ENCODE data around the gene USP46. TPM values are rescaled to one million over a fixed set of nuclear protein-coding genes. Genes with fewer than 3 reads are reported as not detected.

USP46 gene
- total and polyA plus RNA-seq, 7 experiments from 2014 or later = 0.89 to 11.7 (median 3.2) TPM

- H3K9me3 Mint-ChIP-seq = peaks cover 0 to under 1% (median 0%) of the 10 kb centered on the region in 11 donors
- no peak overlapping the region for H3K4me3 ChIP-seq (ENCODE audit: low read length)
- no peaks in the 10 kb centered on the region for H3K4me1 ChIP-seq (ENCODE audit: control insufficient read depth in 2 of 2, insufficient read depth in 2 of 2, low read length in 2 of 2)
- H3K27ac Mint-ChIP-seq = no peak overlapping the region
- no peaks in the 10 kb centered on the region for H3K4me1 Mint-ChIP-seq
- H3K27ac ChIP-seq (ENCODE audit: low read depth, low read length) = no peak overlapping the region
- DNase-seq = no peak
- H3K27me3 ChIP-seq (ENCODE audit: control insufficient read depth in 2 of 2, insufficient read depth in 2 of 2, low read length in 2 of 2) = peaks cover 0 to 4% of the 10 kb centered on the region in 2 donors
- H3K27me3 Mint-ChIP-seq = peaks cover 2 to 15% (median 9%) of the 10 kb centered on the region in 5 donors
- ATAC-seq = no peak
- intact Hi-C loops (cut with micrococcal nuclease) = no loop called here
- no peak overlapping the region for H3K4me3 Mint-ChIP-seq
- CTCF ChIA-PET = no interaction called here
- H3K36me3 ChIP-seq (ENCODE audit: control insufficient read depth in 2 of 3, insufficient read depth in 3 of 3, low read length in 3 of 3) = no peaks in the 10 kb centered on the region
- POLR2A ChIA-PET = no interaction called here
- no peaks in the 10 kb centered on the region for H3K9me3 ChIP-seq (ENCODE audit: control insufficient read depth in 2 of 3, low read length in 3 of 3)
- H3K36me3 Mint-ChIP-seq = no peaks in the 10 kb centered on the region
These were observed 81.5 kb downstream of the USP46 start for GRCh38 chr4:52577624-52577962.

- POLR2A ChIA-PET = no interaction called here
These were observed 82.0 kb downstream of the USP46 start for GRCh38 chr4:52576961-52577623.

GRCh38 chr4:52576326-52576725 lies 82.8 kb downstream of the USP46 start:
- no peak overlapping the region for H3K27ac Mint-ChIP-seq
- ATAC-seq (no peak), DNase-seq (no peak)
- H3K36me3 Mint-ChIP-seq = no peaks in the 10 kb centered on the region
- Histone ChIP-seq H3K27ac (ENCODE audit: low read depth, low read length) (no peak overlapping the region), H3K4me3 (ENCODE audit: low read length) (no peak overlapping the region), H3K4me1 (ENCODE audit: control insufficient read depth in 2 of 2, insufficient read depth in 2 of 2, low read length in 2 of 2) (no peaks in the 10 kb centered on the region), H3K9me3 (ENCODE audit: control insufficient read depth in 2 of 3, low read length in 3 of 3) (no peaks in the 10 kb centered on the region), H3K36me3 (ENCODE audit: control insufficient read depth in 2 of 3, insufficient read depth in 3 of 3, low read length in 3 of 3) (no peaks in the 10 kb centered on the region), H3K27me3 (ENCODE audit: control insufficient read depth in 2 of 2, insufficient read depth in 2 of 2, low read length in 2 of 2) (peaks cover 0 to 4% of the 10 kb centered on the region in 2 donors)
- H3K4me3 Mint-ChIP-seq = no peak overlapping the region
- no peaks in the 10 kb centered on the region for H3K4me1 Mint-ChIP-seq
- peaks cover 4 to 16% (median 12%) of the 10 kb centered on the region in 5 donors for H3K27me3 Mint-ChIP-seq
- CTCF ChIA-PET = no interaction called here
- POLR2A ChIA-PET = no interaction called here
- H3K9me3 Mint-ChIP-seq = peaks cover 0 to 3% (median 0%) of the 10 kb centered on the region in 11 donors
- intact Hi-C loops (cut with micrococcal nuclease) = no loop called here

More at GRCh38 chr4:52576961-52577623, 82.0 kb downstream of the USP46 start:
- peaks cover 5 to 18% (median 11%) of the 10 kb centered on the region in 5 donors for H3K27me3 Mint-ChIP-seq
- H3K9me3 Mint-ChIP-seq = peaks cover 0 to 3% (median 0%) of the 10 kb centered on the region in 11 donors
- Histone ChIP-seq H3K27ac (ENCODE audit: low read depth, low read length) (no peak overlapping the region), H3K27me3 (ENCODE audit: control insufficient read depth in 2 of 2, insufficient read depth in 2 of 2, low read length in 2 of 2) (peaks cover 0 to 4% of the 10 kb centered on the region in 2 donors), H3K9me3 (ENCODE audit: control insufficient read depth in 2 of 3, low read length in 3 of 3) (no peaks in the 10 kb centered on the region), H3K36me3 (ENCODE audit: control insufficient read depth in 2 of 3, insufficient read depth in 3 of 3, low read length in 3 of 3) (no peaks in the 10 kb centered on the region), H3K4me1 (ENCODE audit: control insufficient read depth in 2 of 2, insufficient read depth in 2 of 2, low read length in 2 of 2) (no peaks in the 10 kb centered on the region), H3K4me3 (ENCODE audit: low read length) (no peak overlapping the region)
- no peaks in the 10 kb centered on the region for H3K36me3 Mint-ChIP-seq
- no peak for ATAC-seq
- CTCF ChIA-PET = no interaction called here
- no peak overlapping the region for H3K27ac Mint-ChIP-seq
- no peaks in the 10 kb centered on the region for H3K4me1 Mint-ChIP-seq
- intact Hi-C loops (cut with micrococcal nuclease) = no loop called here
- DNase-seq = no peak
- no peak overlapping the region for H3K4me3 Mint-ChIP-seq

DNA sequence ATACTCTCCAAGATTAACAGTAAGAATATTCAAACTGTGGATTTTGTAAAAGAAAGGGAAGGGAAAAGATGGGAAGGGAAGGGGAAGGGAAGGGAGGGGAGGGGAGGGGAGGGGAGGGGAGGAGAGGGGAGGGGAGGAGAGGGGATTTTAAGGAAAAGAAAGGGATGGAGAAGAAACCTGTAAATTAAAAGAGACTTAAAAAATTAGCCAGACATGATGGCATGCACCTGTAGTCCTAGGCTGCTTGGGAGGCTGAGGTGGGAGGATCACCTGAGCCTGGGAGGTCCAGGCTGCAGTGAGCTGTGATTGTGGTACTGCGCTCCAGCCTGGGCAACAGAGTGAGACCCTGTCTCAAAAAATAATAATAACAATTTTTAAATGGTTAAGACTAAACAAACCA lies 83.7 kb downstream of the USP46 start:
- Mint-ChIP-seq H3K9me3 (peaks cover 0 to 3% (median 0%) of the 10 kb centered on the region in 11 donors), H3K36me3 (no peaks in the 10 kb centered on the region), H3K4me1 (no peaks in the 10 kb centered on the region), H3K27me3 (peaks cover 3 to 15% (median 10%) of the 10 kb centered on the region in 5 donors), H3K27ac (no peak overlapping the region), H3K4me3 (no peak overlapping the region)
- no peak overlapping the region for H3K4me3 ChIP-seq (ENCODE audit: low read length)
- peaks cover 0 to 4% of the 10 kb centered on the region in 2 donors for H3K27me3 ChIP-seq (ENCODE audit: control insufficient read depth in 2 of 2, insufficient read depth in 2 of 2, low read length in 2 of 2)
- ATAC-seq = no peak
- H3K4me1 ChIP-seq (ENCODE audit: control insufficient read depth in 2 of 2, insufficient read depth in 2 of 2, low read length in 2 of 2) = no peaks in the 10 kb centered on the region
- no peaks in the 10 kb centered on the region for H3K36me3 ChIP-seq (ENCODE audit: control insufficient read depth in 2 of 3, insufficient read depth in 3 of 3, low read length in 3 of 3)
- H3K27ac ChIP-seq (ENCODE audit: low read depth, low read length) = no peak overlapping the region
- ChIA-PET CTCF (no interaction called here), POLR2A (no interaction called here)
- intact Hi-C loops (cut with micrococcal nuclease) = no loop called here
- no peaks in the 10 kb centered on the region for H3K9me3 ChIP-seq (ENCODE audit: control insufficient read depth in 2 of 3, low read length in 3 of 3)
- DNase-seq = no peak

DNA sequence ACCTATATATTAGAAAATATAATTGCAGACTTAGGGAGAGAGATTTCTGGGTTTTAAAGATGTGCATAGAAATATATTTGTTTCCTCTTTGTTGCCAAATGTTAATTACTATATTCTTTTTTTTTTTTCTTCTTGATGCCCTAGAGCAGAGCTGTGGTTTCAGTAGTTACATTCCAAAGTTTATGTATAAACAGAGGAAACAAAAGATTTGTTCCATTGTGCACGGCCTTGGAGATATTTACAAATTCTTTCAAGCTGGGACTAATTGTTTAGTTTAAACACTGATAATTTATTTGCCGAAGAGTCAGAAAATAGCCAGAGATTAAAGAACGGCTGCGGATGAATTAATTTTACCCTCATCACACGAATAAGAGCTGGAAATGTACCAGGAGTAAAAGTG lies 85.1 kb downstream of the USP46 start:
- Histone ChIP-seq H3K36me3 (ENCODE audit: control insufficient read depth in 2 of 3, insufficient read depth in 3 of 3, low read length in 3 of 3) (no peaks in the 10 kb centered on the region), H3K27ac (ENCODE audit: low read depth, low read length) (no peak overlapping the region), H3K27me3 (ENCODE audit: control insufficient read depth in 2 of 2, insufficient read depth in 2 of 2, low read length in 2 of 2) (peaks cover 0 to 4% of the 10 kb centered on the region in 2 donors), H3K9me3 (ENCODE audit: control insufficient read depth in 2 of 3, low read length in 3 of 3) (no peaks in the 10 kb centered on the region), H3K4me1 (ENCODE audit: control insufficient read depth in 2 of 2, insufficient read depth in 2 of 2, low read length in 2 of 2) (no peaks in the 10 kb centered on the region), H3K4me3 (ENCODE audit: low read length) (no peak overlapping the region)
- H3K27ac Mint-ChIP-seq = no peak overlapping the region
- H3K27me3 Mint-ChIP-seq = peaks cover 3 to 15% (median 12%) of the 10 kb centered on the region in 5 donors
- intact Hi-C loops (cut with micrococcal nuclease) = no loop called here
- ATAC-seq (no peak), DNase-seq (no peak)
- ChIA-PET POLR2A (no interaction called here), CTCF (no interaction called here)
- H3K4me1 Mint-ChIP-seq = no peaks in the 10 kb centered on the region
- H3K4me3 Mint-ChIP-seq = no peak overlapping the region
- peaks cover 0 to 3% (median 0%) of the 10 kb centered on the region in 11 donors for H3K9me3 Mint-ChIP-seq
- no peaks in the 10 kb centered on the region for H3K36me3 Mint-ChIP-seq

GRCh38 chr4:52573551-52573950 lies 85.5 kb downstream of the USP46 start:
- Histone ChIP-seq H3K4me1 (ENCODE audit: control insufficient read depth in 2 of 2, insufficient read depth in 2 of 2, low read length in 2 of 2) (no peaks in the 10 kb centered on the region), H3K9me3 (ENCODE audit: control insufficient read depth in 2 of 3, low read length in 3 of 3) (no peaks in the 10 kb centered on the region), H3K27ac (ENCODE audit: low read depth, low read length) (no peak overlapping the region), H3K4me3 (ENCODE audit: low read length) (no peak overlapping the region), H3K27me3 (ENCODE audit: control insufficient read depth in 2 of 2, insufficient read depth in 2 of 2, low read length in 2 of 2) (peaks cover 0 to 4% of the 10 kb centered on the region in 2 donors), H3K36me3 (ENCODE audit: control insufficient read depth in 2 of 3, insufficient read depth in 3 of 3, low read length in 3 of 3) (no peaks in the 10 kb centered on the region)
- Mint-ChIP-seq H3K9me3 (peaks cover 0 to 3% (median 0%) of the 10 kb centered on the region in 11 donors), H3K27me3 (peaks cover 3 to 15% (median 12%) of the 10 kb centered on the region in 5 donors), H3K36me3 (no peaks in the 10 kb centered on the region), H3K4me3 (no peak overlapping the region), H3K27ac (no peak overlapping the region), H3K4me1 (no peaks in the 10 kb centered on the region)
- POLR2A ChIA-PET = no interaction called here
- DNase-seq (no peak), ATAC-seq (no peak)
- intact Hi-C loops (cut with micrococcal nuclease) = no loop called here
- CTCF ChIA-PET = no interaction called here

- DNase-seq (no peak), ATAC-seq (no peak)
- peaks cover 0 to 4% of the 10 kb centered on the region in 2 donors for H3K27me3 ChIP-seq (ENCODE audit: control insufficient read depth in 2 of 2, insufficient read depth in 2 of 2, low read length in 2 of 2)
- CTCF ChIA-PET = no interaction called here
- Mint-ChIP-seq H3K36me3 (no peaks in the 10 kb centered on the region), H3K27ac (no peak overlapping the region), H3K4me3 (no peak overlapping the region), H3K4me1 (no peaks in the 10 kb centered on the region), H3K27me3 (peaks cover 5 to 15% (median 12%) of the 10 kb centered on the region in 5 donors), H3K9me3 (peaks cover 0 to 3% (median 0%) of the 10 kb centered on the region in 11 donors)
- POLR2A ChIA-PET = no interaction called here
- intact Hi-C loops (cut with micrococcal nuclease) = no loop called here
- H3K4me1 ChIP-seq (ENCODE audit: control insufficient read depth in 2 of 2, insufficient read depth in 2 of 2, low read length in 2 of 2) = no peaks in the 10 kb centered on the region
- H3K36me3 ChIP-seq (ENCODE audit: control insufficient read depth in 2 of 3, insufficient read depth in 3 of 3, low read length in 3 of 3) = no peaks in the 10 kb centered on the region
- no peak overlapping the region for H3K4me3 ChIP-seq (ENCODE audit: low read length)
- no peaks in the 10 kb centered on the region for H3K9me3 ChIP-seq (ENCODE audit: control insufficient read depth in 2 of 3, low read length in 3 of 3)
- H3K27ac ChIP-seq (ENCODE audit: low read depth, low read length) = no peak overlapping the region
These were observed 86.1 kb downstream of the USP46 start for GRCh38 chr4:52572936-52573485.

Measured in naive thymus-derived CD4-positive, alpha-beta T cell (primary cell).